A549 (cell line): ENCODE data around the gene INCA1. TPM values are rescaled to one million over a fixed set of nuclear protein-coding genes. Genes with fewer than 3 reads are reported as not detected.
A peak's percentile ranks its signal among the peaks of the same experiment; 100 is the strongest.

Source experiments
- ATAC-seq, 2 experiments: fragments of 200-7000 bp in 1 of 2; fragments of >200 bp in 1 of 2; cut with Nextera tagmentation in 1 of 2; cut with Tn5 transposase in 1 of 2; 3 replicates each; pipeline versions ENCODE4 v1.8.0 to v1.9.1; 2018 to 2020; ENCODE audit warnings: mild to moderate bottlenecking in 1 of 2, moderate library complexity in 1 of 2
- CTCF ChIA-PET: fragments of 300-600 bp; sonication (Branson Sonifier 250); formaldehyde crosslinking; extraction: SDS; loops from one replicate; lab custom pipeline; 2021; ENCODE audit warnings: antibody characterized with exemption, inconsistent platforms; lab: Yijun Ruan, JAX
- POLR2A ChIA-PET: fragments of 350-600 bp; formaldehyde crosslinking; extraction: SDS; loops from one replicate; lab custom pipeline; 2021; ENCODE audit warnings: antibody characterized with exemption, inconsistent platforms; lab: Yijun Ruan, JAX
- DNase-seq, 2 experiments: peaks; one replicate each; pipeline versions ENCODE4 v3.0.0 to v3.0.0-alpha.2; 2011 to 2016; ENCODE audit warnings: low read depth in 1 of 2, low spot score in 1 of 2
- FAIRE-seq: peaks from 2 replicates; lab custom pipeline; 2011; peaks lifted over from hg19 to GRCh38; lab: Jason Lieb, UNC
- H3K27ac ChIP-seq, 2 experiments: fragments of >200 bp; sonication (Bioruptor Twin); formaldehyde crosslinking; 3 replicates each; pipeline ENCODE4 v1.5.1; 2016 to 2017
- H3K4me1 ChIP-seq: fragments of >200 bp; sonication (Bioruptor Twin); formaldehyde crosslinking; 3 replicates; pipeline ENCODE4 v1.6.1; 2016
- H3K4me2 ChIP-seq: fragments of >200 bp; sonication (Bioruptor Twin); formaldehyde crosslinking; 3 replicates; pipeline ENCODE4 v1.6.1; 2016
- H3K4me3 ChIP-seq: fragments of >200 bp; sonication (Bioruptor Twin); formaldehyde crosslinking; 3 replicates; pipeline ENCODE4 v1.5.1; 2016
- H3K9me3 ChIP-seq: fragments of >200 bp; sonication (Bioruptor Twin); formaldehyde crosslinking; 3 replicates; pipeline ENCODE4 v1.6.1; 2016
- BHLHE40 ChIP-seq: IDR thresholded peaks from 2 replicates; pipeline ENCODE4 v1.6.1; 2012; ENCODE audit warnings: low read depth, low read length, inconsistent platforms
- CBX8 ChIP-seq: fragments of 200-600 bp; sonication (generic); IDR thresholded peaks from 2 replicates; pipeline ENCODE4 v1.6.1; 2016
- ESRRA ChIP-seq: fragments of 150-350 bp; IDR thresholded peaks from 2 replicates; pipeline ENCODE4 v1.6.1; 2014; ENCODE audit warnings: mild to moderate bottlenecking, low read length, borderline replicate concordance
- FOSL2 ChIP-seq, 2 experiments: fragments of 450-650 bp in 1 of 2; fragments of >200 bp in 1 of 2; sonication (Bioruptor Twin) in 1 of 2; formaldehyde crosslinking; IDR thresholded peaks; 2 replicates each; pipeline versions ENCODE4 v1.5.0 to v1.6.1; 2016 to 2020; ENCODE audit warnings: mild to moderate bottlenecking in 1 of 2, moderate library complexity in 1 of 2
- FOXS1 ChIP-seq: fragments of 250-450 bp; sonication (Bioruptor Pico); IDR thresholded peaks from 2 replicates; pipeline ENCODE4 v1.5.0; 2020; ENCODE audit warnings: mild to moderate bottlenecking, moderate library complexity
- HEYL ChIP-seq: fragments of 250-450 bp; sonication (Bioruptor Pico); IDR thresholded peaks from 2 replicates; pipeline ENCODE4 v1.8.0; 2021; ENCODE audit warnings: mild to moderate bottlenecking, moderate library complexity
- HOXB13 ChIP-seq: fragments of 250-450 bp; sonication (Bioruptor Pico); IDR thresholded peaks from 2 replicates; pipeline ENCODE4 v1.5.0; 2020; ENCODE audit warnings: low read depth, mild to moderate bottlenecking, moderate library complexity
- HOXB5 ChIP-seq: fragments of 250-450 bp; sonication (Bioruptor Pico); IDR thresholded peaks from 2 replicates; pipeline ENCODE4 v1.5.0; 2020; ENCODE audit warnings: mild to moderate bottlenecking, moderate library complexity
- JUN ChIP-seq, 2 experiments: fragments of >200 bp; sonication (Bioruptor Twin); formaldehyde crosslinking; IDR thresholded peaks; 2 replicates in 1 of 2; 3 replicates in 1 of 2; pipeline ENCODE4 v1.6.1; 2016 to 2017
- MAFK ChIP-seq: fragments of 450-650 bp; IDR thresholded peaks from 2 replicates; pipeline ENCODE4 v1.6.1; 2014; ENCODE audit not compliant: partially characterized antibody
- MAZ ChIP-seq: fragments of 150-350 bp; IDR thresholded peaks from 2 replicates; pipeline ENCODE4 v1.6.1; 2014; ENCODE audit warnings: antibody characterized with exemption, low read depth, low read length, borderline replicate concordance
- RAD21 ChIP-seq, 2 experiments: fragments of >200 bp in 1 of 2; sonication (Bioruptor Twin) in 1 of 2; formaldehyde crosslinking in 1 of 2; IDR thresholded peaks in 1 of 2; conservative IDR thresholded peaks in 1 of 2; 2 replicates in 1 of 2; 3 replicates in 1 of 2; pipeline ENCODE4 v1.6.1; 2012 to 2018; ENCODE audit warnings: inconsistent platforms in 1 of 2
- RCOR1 ChIP-seq: fragments of 150-350 bp; IDR thresholded peaks from 2 replicates; pipeline ENCODE4 v1.6.1; 2014; ENCODE audit warnings: antibody characterized with exemption, low read length, low read depth
- SMC3 ChIP-seq: fragments of >200 bp; sonication (Bioruptor Twin); formaldehyde crosslinking; IDR thresholded peaks from 3 replicates; pipeline ENCODE4 v1.6.1; 2018; ENCODE audit warnings: inconsistent platforms
- ZFP36 ChIP-seq: fragments of 450-650 bp; IDR thresholded peaks from 2 replicates; pipeline ENCODE4 v1.6.1; 2014; ENCODE audit warnings: borderline replicate concordance; ENCODE audit not compliant: partially characterized antibody
- WGBS: methylation state at CpG from one replicate; pipeline ENCODE4 v1.1.6; 2017; ENCODE audit errors: missing lambda C conversion rate; 5-methylcytosine and 5-hydroxymethylcytosine counted together
- polyA plus RNA-seq, 4 experiments: library from polyadenylated mRNA; depleted of rRNA in 3 of 4; stranded (reverse); fragments of >200 nt; fragmentation: RNase III in 1 of 4; extraction: RNeasy Plus Mini Kit Qiagen cat#74134 plus additional on column Dnase treatment in 1 of 4; gene quantifications; 2 replicates in 3 of 4; 3 replicates in 1 of 4; pipeline ENCODE4 v1.2.3, GENCODE V29; 2011 to 2017
- TF ChIP-seq, protein P1 (sequence below): fragments of >200 bp; sonication (Bioruptor Twin); formaldehyde crosslinking; IDR thresholded peaks from 2 replicates; pipeline ENCODE4 v1.6.1; 2016
- TF ChIP-seq, protein P2 (sequence below): fragments of >200 bp; sonication (Bioruptor Twin); formaldehyde crosslinking; IDR thresholded peaks from 3 replicates; pipeline ENCODE4 v1.5.1; 2016
- TF ChIP-seq, protein P3 (sequence below): fragments of 250-450 bp; sonication (Bioruptor Pico); IDR thresholded peaks from 2 replicates; pipeline ENCODE4 v1.5.0; 2020; ENCODE audit warnings: low read depth, mild to moderate bottlenecking, moderate library complexity

INCA1 gene
- polyA plus RNA-seq, 2 of the 4 experiments (the other 2 are of a cell fraction): 0.66 to 1.1 TPM

DNA sequence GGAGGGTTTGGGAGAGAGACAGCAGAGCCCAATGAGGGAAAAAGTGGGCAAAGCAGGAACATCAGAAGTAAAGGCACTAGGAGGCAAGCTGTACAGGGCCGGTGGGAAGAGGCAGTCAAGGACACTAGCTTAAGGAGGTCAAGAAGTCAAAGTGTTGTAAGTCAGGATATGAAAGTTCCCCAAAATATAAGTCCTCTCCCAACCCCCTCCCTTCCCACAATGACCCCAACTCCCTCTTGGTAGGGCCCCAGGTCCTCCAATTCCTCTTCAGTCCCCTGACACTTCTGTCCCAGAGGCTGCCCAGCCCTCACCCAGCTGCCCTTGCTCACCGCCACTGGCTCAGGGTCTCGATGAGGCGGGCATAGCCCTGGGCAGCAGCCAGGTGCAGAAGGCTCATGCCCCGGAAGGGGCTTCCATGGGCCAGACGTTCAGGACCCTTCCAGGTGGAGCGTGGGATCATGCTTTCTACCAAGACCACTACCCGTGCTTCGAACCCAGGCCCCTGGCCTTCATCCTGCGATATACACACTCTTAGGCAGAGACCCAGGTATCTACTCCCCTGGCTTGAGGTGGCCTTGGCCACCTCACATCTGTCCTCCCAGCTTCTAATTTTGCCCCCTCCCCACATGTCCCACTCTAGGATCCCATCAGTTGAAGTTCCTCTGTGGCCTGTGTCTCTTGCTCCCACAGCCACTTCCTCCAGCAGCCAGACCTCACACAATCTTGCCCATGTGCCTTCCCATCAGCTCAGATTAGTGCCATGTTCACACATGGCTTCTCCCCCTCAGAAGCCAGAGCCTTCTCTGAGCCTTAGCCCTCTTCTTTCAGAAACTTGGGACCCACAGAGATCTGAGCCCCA is 23.8 kb downstream of the INCA1 start:
- TF ChIP-seq JUN (IDR thresholded peaks at IDR 0.05): no peak
- TF ChIP-seq, protein P1, sequence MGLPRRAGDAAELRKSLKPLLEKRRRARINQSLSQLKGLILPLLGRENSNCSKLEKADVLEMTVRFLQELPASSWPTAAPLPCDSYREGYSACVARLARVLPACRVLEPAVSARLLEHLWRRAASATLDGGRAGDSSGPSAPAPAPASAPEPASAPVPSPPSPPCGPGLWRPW: no peak
- TF ChIP-seq FOSL2 (IDR thresholded peaks at IDR 0.05): no peak
- no peak for TF ChIP-seq FOSL2 (CRISPR knock-in tag; IDR thresholded peaks at IDR 0.05)
- TF ChIP-seq, protein P2, sequence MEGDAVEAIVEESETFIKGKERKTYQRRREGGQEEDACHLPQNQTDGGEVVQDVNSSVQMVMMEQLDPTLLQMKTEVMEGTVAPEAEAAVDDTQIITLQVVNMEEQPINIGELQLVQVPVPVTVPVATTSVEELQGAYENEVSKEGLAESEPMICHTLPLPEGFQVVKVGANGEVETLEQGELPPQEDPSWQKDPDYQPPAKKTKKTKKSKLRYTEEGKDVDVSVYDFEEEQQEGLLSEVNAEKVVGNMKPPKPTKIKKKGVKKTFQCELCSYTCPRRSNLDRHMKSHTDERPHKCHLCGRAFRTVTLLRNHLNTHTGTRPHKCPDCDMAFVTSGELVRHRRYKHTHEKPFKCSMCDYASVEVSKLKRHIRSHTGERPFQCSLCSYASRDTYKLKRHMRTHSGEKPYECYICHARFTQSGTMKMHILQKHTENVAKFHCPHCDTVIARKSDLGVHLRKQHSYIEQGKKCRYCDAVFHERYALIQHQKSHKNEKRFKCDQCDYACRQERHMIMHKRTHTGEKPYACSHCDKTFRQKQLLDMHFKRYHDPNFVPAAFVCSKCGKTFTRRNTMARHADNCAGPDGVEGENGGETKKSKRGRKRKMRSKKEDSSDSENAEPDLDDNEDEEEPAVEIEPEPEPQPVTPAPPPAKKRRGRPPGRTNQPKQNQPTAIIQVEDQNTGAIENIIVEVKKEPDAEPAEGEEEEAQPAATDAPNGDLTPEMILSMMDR: no peak
- TF ChIP-seq ESRRA: no peak
- no peak for TF ChIP-seq RAD21 (conservative IDR thresholded peaks at IDR 0.05 in 1 of 2, IDR thresholded peaks at IDR 0.05 in 1 of 2)
- no peak for TF ChIP-seq HOXB5 (CRISPR knock-in tag)
- TF ChIP-seq HOXB13 (CRISPR knock-in tag): no peak
- TF ChIP-seq FOXS1 (CRISPR knock-in tag): no peak
- no peak for TF ChIP-seq RCOR1
- ATAC-seq: no peak
- no peak overlapping the region for H3K27ac ChIP-seq
- no peak overlapping the region for H3K4me3 ChIP-seq
- H3K9me3 ChIP-seq: no peaks in the 10 kb centered on the region
- POLR2A ChIA-PET: no interaction called here
- H3K4me1 ChIP-seq: peaks cover 14% of the 10 kb centered on the region
- DNase-seq: no peak
- CTCF ChIA-PET: interaction anchor here (1.0 to 11.2 kb wide), 6 partner anchors 6 to 89 kb away, joined by 3 to 148 read pairs (median 20); partner anchors contain the start of gene CAMTA2
- no peak overlapping the region for H3K4me2 ChIP-seq
- no peak for FAIRE-seq
- WGBS: 90% methylated on average over 10 of the region's 10 CpGs

DNA sequence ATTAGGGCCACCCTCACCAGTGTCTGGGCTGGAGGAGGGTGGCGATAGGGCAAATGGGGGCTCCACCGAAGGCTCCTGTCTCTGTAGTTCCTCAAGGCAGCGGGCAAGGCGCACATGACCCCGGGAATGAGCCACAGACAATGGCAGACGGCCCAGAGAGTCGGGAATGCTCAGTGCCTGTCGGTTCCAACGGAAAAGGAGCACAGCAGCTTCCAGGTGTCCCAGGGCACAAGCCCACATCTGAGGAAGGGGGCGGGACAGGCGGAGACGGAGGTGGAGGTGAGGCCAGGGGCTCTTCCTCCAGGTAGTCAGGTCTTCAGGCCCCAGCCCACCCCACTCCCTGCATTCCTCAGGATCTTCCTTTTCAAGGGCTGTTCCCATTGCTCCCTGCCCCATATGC is 24.6 kb downstream of the INCA1 start:
- POLR2A ChIA-PET: no interaction called here
- no peak overlapping the region for H3K4me2 ChIP-seq
- no peak for TF ChIP-seq HOXB13 (CRISPR knock-in tag)
- TF ChIP-seq, protein P3, sequence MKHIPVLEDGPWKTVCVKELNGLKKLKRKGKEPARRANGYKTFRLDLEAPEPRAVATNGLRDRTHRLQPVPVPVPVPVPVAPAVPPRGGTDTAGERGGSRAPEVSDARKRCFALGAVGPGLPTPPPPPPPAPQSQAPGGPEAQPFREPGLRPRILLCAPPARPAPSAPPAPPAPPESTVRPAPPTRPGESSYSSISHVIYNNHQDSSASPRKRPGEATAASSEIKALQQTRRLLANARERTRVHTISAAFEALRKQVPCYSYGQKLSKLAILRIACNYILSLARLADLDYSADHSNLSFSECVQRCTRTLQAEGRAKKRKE (CRISPR knock-in tag): no peak
- TF ChIP-seq BHLHE40: no peak
- no peak for TF ChIP-seq ESRRA
- no peak for TF ChIP-seq HEYL (CRISPR knock-in tag)
- TF ChIP-seq ZFP36: no peak
- TF ChIP-seq, all 56 proteins: peak for 0
- H3K27ac ChIP-seq: no peak overlapping the region
- CTCF ChIA-PET: interaction anchor here (0.6 to 11.2 kb wide), 6 partner anchors 7 to 90 kb away, joined by 3 to 148 read pairs (median 19); partner anchors contain the start of gene CAMTA2
- H3K4me3 ChIP-seq: no peak overlapping the region
- FAIRE-seq (no peak), ATAC-seq (no peak), DNase-seq (no peak)
- no peaks in the 10 kb centered on the region for H3K9me3 ChIP-seq
- peaks cover 15% of the 10 kb centered on the region for H3K4me1 ChIP-seq
- WGBS: 96% methylated on average over 12 of the region's 12 CpGs

DNA sequence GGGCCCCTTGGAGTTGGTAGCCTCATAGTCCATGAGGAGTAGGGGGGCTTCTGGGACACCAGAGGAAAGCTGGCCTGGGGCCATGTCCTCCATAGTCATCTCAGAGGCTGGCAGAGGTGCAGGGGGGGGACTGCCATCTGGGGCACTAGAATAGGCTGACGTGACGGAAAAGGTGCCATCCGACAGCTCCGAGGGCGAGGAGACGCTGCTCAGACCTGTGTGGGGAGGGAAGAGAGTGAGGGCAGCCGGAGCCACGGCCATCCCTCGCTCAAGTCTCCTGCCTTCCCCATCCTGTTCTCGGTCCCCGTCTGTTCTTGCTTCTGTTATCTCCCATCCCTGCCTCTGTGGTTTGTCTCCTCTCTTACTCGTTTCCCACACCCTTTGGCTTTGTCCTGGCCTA is 25.0 kb downstream of the INCA1 start:
- WGBS: 94% methylated on average over 12 of the region's 12 CpGs
- H3K4me3 ChIP-seq: no peak overlapping the region
- FAIRE-seq: no peak
- TF ChIP-seq SMC3 (no peak), CBX8 (no peak), MAZ (no peak), MAFK (peak; percentile 37), JUN (IDR thresholded peaks at IDR 0.05) (peak in 1 of 2 experiments; percentile 15; a peak in 1 of 5 replicates)
- ChIA-PET CTCF (interaction anchor here (0.6 to 11.2 kb wide), 6 partner anchors 7 to 90 kb away, joined by 3 to 148 read pairs (median 19); partner anchors contain the start of gene CAMTA2), POLR2A (no interaction called here)
- H3K27ac ChIP-seq: no peak overlapping the region
- H3K9me3 ChIP-seq: no peaks in the 10 kb centered on the region
- H3K4me1 ChIP-seq: peaks cover 15% of the 10 kb centered on the region
- no peak for DNase-seq
- ATAC-seq: no peak
- H3K4me2 ChIP-seq: no peak overlapping the region
